22Rv1 (cell line): ENCODE results near the gene WDR5.
"Not testable (repeated sequence)": the region's sequence is repeated elsewhere in the genome, so short reads cannot be mapped to it uniquely, and the experiment has no call there.

Experiments
- H3K27ac ChIP-seq: fragments of 450-650 bp; 2 replicates; pipeline ENCODE4 v1.5.1; 2017
- ZFX ChIP-seq: fragments of 450-650 bp; IDR thresholded peaks from 2 replicates; pipeline ENCODE4 v1.6.1; 2017; ENCODE audit warnings: antibody characterized with exemption, borderline replicate concordance
- TF ChIP-seq, protein P1 (sequence below): fragments of 450-650 bp; IDR thresholded peaks from 2 replicates; pipeline ENCODE4 v1.5.1; 2017; ENCODE audit warnings: mild to moderate bottlenecking

Gene WDR5

GRCh38 chr9:134103391-134103998, 32.4 kb upstream of the WDR5 start:
- H3K27ac ChIP-seq = no peak overlapping the region
- no peak for TF ChIP-seq ZFX
- TF ChIP-seq, protein P1, sequence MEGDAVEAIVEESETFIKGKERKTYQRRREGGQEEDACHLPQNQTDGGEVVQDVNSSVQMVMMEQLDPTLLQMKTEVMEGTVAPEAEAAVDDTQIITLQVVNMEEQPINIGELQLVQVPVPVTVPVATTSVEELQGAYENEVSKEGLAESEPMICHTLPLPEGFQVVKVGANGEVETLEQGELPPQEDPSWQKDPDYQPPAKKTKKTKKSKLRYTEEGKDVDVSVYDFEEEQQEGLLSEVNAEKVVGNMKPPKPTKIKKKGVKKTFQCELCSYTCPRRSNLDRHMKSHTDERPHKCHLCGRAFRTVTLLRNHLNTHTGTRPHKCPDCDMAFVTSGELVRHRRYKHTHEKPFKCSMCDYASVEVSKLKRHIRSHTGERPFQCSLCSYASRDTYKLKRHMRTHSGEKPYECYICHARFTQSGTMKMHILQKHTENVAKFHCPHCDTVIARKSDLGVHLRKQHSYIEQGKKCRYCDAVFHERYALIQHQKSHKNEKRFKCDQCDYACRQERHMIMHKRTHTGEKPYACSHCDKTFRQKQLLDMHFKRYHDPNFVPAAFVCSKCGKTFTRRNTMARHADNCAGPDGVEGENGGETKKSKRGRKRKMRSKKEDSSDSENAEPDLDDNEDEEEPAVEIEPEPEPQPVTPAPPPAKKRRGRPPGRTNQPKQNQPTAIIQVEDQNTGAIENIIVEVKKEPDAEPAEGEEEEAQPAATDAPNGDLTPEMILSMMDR = no peak

DNA sequence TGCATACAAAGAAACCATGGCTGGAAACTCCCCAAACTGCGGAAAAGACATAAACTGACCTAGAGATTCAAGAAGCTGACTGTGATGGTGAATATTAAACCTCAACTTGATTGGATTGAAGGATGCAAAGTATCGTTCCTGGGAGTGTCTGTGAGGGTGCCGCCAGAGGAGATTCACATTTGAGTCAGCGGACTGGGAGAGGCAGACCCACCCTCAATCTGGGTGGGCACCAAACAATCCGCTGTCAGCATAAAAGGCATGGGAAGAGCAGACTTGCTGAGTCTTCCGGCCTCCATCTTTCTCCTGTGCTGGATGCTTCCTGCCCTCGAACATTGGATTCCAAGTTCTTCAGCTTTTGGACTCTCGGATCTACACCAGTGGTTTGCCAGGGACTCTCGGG, 24.8 kb upstream of the WDR5 start:
- no peak for TF ChIP-seq ZFX
- TF ChIP-seq, protein P1 = no peak
- no peak overlapping the region for H3K27ac ChIP-seq

- no peak overlapping the region for H3K27ac ChIP-seq
- TF ChIP-seq, protein P1 = no peak
- TF ChIP-seq ZFX = no peak
Measured at GRCh38 chr9:134112561-134112960, 23.3 kb upstream of the WDR5 start.

DNA sequence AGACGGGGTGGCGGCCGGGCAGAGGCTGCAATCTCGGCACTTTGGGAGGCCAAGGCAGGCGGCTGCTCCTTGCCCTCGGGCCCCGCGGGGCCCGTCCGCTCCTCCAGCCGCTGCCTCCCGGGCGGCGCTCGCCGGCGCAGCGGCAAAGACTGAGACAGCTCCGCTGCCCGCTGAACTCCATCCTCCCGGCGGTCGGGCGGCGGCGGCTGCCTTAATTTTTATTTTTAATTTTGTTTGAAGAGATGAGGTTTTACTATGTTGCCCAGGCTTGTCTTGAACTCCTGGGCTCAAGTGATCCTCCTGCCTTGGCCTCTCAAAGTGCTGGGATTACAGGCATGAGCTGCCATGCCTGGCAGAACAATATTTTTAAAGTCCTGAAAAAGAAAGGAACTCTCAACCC, 16.9 kb upstream of the WDR5 start:
- H3K27ac ChIP-seq = not testable (repeated sequence)

DNA sequence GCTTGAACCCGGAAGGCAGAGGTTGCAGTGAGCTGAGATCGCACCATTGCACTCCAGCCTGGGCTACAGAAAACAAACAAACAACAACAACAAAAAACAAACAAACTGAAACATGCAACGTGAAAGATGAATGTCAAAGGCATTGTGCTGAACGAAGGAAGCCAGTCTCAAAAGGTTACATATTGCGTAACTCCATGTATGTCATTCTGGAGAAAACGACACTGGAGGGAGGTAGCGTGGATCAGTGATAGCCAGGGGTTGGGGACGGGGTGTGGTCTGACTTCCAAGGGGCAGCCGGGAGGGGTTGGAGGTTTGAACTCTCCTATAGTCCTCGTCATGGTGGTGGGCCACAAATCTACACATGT, 12.1 kb upstream of the WDR5 start:
- TF ChIP-seq ZFX = no peak
- TF ChIP-seq, protein P1 = no peak
- no peak overlapping the region for H3K27ac ChIP-seq

DNA sequence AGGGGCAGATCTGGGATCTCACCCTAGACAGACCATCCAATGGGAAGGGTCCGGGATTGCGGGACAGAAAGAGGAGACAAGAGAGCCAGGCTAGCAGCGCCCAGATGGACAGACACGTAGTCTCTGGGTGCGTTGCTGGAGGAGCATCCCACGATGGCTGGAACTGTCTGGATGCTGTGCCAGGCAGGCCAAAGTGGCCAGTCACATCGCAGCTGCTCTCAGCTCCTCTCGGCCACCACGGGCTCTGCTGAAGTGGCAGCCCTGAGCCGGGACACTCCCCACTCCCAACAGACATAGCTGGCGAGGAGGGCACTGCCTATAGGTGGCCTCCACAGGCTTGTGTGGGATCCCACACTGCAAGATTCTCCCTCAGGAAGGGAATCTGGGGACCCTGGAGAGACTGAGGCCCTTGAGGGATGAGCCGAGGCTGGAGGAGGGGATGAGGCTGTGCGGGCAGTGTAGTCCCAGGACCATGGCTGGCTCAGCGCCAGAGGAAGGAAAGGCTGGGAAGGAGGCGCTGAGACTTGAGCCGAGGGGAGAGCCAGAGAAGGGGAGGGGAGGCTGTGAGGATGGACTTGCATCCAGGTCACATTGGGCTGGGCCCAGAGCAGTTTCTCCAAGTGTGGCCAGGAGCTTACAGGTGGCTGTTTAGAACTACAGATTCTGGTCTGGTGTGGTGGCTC, 10.3 kb upstream of the WDR5 start:
- H3K27ac ChIP-seq = no peak overlapping the region
- TF ChIP-seq, protein P1 = no peak
- TF ChIP-seq ZFX = no peak

DNA sequence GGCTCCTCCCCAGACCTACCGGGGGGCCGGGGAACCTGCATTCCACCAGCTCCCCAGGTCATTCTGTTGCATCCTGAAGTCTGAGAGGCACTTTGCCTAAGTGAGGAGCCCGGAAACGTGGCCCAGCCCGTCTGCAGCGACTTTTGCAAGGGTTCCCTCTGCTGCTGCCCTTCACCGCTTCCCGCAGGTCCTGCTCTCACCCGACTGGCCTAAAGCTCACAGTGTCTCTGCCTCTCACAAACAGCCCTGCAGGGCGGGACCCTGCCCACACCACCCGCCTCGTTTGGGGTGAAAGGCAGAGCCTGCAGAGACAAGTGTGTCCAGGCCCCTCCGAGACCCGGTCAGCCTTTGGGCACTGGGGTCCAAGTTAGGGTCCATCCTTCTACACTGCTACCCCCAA, 9.5 kb upstream of the WDR5 start:
- H3K27ac ChIP-seq = no peak overlapping the region
- no peak for TF ChIP-seq ZFX
- TF ChIP-seq, protein P1 = no peak
